Stimulated activated CD8-positive, alpha-beta memory T cell treated with anti-CD3 and anti-CD28 coated beads, Interleukin-7, amount 100 ng/mL, for 1 hour (primary cell): ENCODE data around the gene AFF2.

Experiments used
- DNase-seq, 2 donors: peaks; one replicate each; pipeline ENCODE4 v3.0.0-alpha.2; 2020; ENCODE audit warnings: low read depth in 2 of 2

Gene AFF2

GRCh38 chrX:148500423-148501385, at the start of gene AFF2:
TSS of gene AFF2 (plus strand) at chrX:148500617. CDS start at chrX:148501098, 481 bp downstream.
- no peak for DNase-seq

- no peak for DNase-seq
These were observed 43.1 kb upstream of the AFF2 start for GRCh38 chrX:148457279-148457678.

DNA sequence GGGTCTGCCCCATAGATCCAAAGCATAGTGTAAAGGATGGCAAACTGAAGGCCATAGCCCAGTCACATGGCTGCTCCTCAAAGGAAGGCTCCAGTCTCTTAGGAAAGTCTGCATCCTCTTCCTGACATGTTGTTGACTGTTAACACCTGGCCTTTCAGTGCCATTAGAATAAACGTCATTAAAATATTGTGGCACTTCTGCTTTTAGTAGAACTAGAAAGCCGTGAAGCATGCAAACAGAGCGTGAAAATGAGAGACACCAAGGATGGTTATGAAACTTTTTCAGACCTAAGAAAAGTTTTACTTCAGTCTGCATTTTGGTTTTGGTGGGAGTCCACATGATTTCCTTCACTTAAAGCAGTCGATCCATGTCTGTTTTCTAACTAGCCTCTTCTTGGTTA, 41.1 kb upstream of the AFF2 start:
- no peak for DNase-seq

GRCh38 chrX:148466292-148466691, 34.1 kb upstream of the AFF2 start:
- no peak for DNase-seq

DNA sequence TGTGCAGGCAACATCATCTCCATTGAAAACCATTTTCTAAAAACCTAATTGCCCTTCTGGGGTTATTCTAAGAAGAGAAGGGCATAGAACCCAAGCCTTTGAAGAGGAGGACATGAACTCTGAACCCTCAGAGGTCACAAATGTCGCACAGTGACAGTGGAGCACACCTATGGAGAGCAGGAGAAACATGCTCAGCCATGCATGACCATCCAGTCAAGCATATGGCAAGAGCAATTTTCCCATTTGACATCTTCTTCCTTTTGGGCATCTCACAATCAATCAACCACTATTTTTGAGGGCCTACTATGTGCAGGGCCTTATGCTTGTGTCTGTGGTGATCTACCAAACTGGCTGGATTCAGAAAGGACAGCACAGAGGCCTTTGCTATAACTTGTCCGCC, 30.1 kb upstream of the AFF2 start:
- no peak for DNase-seq

GRCh38 chrX:148474030-148474429, 26.4 kb upstream of the AFF2 start:
- DNase-seq, result no peak

- no peak for DNase-seq
These were observed 8.4 kb upstream of the AFF2 start for GRCh38 chrX:148492057-148492456.

GRCh38 chrX:148495176-148495575, 5.2 kb upstream of the AFF2 start:
- DNase-seq, result no peak

DNA sequence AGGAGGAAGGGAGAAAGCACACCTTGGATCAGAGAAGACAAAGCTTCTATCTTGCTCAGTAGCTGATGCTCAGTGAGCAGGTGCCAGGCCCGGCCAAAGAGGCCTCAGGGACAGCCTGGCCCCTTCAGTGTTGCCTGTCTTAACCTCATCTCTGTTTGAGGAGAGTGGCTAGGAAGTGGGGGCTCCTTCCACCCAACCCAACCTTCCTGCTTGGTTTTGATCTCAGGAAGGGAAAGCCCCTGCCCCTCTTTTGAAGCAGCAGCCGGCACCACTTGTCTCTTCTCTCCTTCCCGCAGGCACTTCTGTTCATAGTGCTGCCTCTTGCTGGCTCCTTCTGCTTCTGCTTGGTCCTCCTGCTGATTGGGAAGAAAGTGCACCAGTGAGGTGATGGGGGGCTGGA, 2.4 kb upstream of the AFF2 start:
- DNase-seq, result no peak

GRCh38 chrX:148499638-148500422, 587 bp upstream of the AFF2 start:
- no peak for DNase-seq

- no peak for DNase-seq
These were observed 1.1 kb downstream of the AFF2 start for GRCh38 chrX:148501386-148502066.

GRCh38 chrX:148504506-148504905, 4.1 kb downstream of the AFF2 start:
- no peak for DNase-seq

- no peak for DNase-seq
These were observed 7.0 kb downstream of the AFF2 start for GRCh38 chrX:148507418-148507817.

DNA sequence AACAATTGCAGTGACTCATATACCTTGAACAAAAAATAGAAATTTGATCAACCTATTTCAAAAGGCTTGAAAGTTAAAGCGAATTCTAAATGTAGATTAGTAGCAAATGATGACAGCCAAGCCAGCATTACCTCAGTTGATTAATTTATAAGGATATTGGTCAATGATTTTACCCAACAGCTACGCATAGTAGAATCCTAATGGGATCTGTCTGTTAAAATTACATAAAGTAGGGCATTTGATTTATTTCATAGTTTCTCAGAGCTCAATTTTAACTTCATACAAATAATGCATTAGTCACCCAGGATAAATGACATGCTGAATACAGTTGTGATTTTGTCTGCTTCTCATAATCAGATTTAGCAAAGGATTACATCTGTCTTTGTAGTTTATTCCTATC, 12.0 kb downstream of the AFF2 start:
- no peak for DNase-seq

GRCh38 chrX:148513661-148514060, 13.2 kb downstream of the AFF2 start:
- DNase-seq, result no peak

- DNase-seq, result no peak
These were observed 16.8 kb downstream of the AFF2 start for GRCh38 chrX:148517176-148517575.

GRCh38 chrX:148522006-148522405, 21.6 kb downstream of the AFF2 start:
- no peak for DNase-seq

DNA sequence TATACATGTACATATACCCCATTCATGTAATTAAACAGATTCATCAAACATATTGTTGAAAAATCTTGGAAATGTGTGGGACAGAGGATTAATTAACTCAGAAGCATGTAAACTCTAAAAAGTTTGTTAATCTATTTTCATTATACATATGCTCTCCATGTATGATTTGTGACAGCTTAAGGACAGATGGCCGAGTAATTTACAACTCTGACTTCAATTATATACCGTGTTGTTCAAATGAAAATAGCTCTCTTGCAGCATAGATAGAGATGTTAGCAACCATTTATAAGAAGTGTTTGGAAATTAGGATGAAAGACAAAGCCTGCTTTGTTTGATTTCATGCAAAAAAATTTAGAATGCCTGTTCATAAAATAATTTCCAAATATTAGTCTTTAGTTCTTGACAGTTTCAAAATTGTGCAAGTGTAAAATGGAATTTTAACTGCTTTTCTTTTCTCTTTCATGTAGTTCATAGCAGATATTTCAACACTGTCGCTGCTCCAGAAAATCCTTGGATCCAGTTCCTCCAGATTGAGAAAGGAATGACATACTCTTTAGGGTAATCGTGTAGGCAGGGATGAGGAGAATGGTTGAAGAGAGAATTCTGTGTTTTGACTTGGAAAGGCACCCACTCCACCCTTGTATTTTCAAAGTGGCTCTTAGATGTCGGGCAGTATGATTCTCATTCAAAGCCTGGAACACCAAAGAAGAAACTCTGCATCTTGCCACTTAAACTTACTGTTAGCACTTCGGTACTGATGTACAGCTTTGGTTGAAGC, 23.1 kb downstream of the AFF2 start:
- no peak for DNase-seq

- DNase-seq, result no peak
These were observed 30.2 kb downstream of the AFF2 start for GRCh38 chrX:148530464-148531077.

DNA sequence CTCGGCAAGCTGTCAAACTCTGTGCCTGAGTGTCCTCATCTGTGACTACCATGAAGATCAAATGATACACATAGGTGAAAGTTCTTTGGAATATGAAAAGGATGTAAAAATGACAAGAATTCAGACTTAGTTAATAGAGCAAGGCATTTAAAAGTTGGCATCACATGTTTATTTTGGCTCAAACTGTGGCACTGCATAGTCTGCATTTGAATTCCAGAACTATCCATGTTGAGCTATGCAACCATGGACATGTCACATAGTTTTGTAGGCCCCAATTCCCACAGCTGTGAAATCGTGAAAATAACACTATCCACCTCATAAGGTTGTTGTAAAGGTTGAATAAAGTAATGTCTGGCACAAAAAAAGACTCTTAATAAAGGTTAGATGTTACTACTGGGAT, 33.9 kb downstream of the AFF2 start:
- no peak for DNase-seq

- no peak for DNase-seq
These were observed 35.2 kb downstream of the AFF2 start for GRCh38 chrX:148535639-148536038.
